GM18505 (cell line): ENCODE measurements around the gene RPL37.
"Not testable (repeated sequence)": the region's sequence is repeated elsewhere in the genome, so short reads cannot be mapped to it uniquely, and the experiment has no call there.

Experiments
- ATAC-seq: cut with Tn5 transposase; IDR thresholded peaks from one replicate; pipeline ENCODE4 v1.9.1; 2021; ENCODE audit not compliant: unreplicated experiment
- POLR2A ChIP-seq: IDR thresholded peaks from 4 replicates; pipeline ENCODE4 v1.6.1; 2011; ENCODE audit warnings: borderline replicate concordance; ENCODE audit not compliant: insufficient read depth, insufficient read length; ENCODE audit errors: extremely low read depth

Gene RPL37

GRCh38 chr5:40798012-40798800, 36.8 kb downstream of the RPL37 start, which contains the start of gene PRKAA1:
PRKAA1 (minus strand) TSS chr5:40798374; CDS start chr5:40798189, 185 bp downstream.
- ATAC-seq = peak; percentile 94
- TF ChIP-seq POLR2A = peak; percentile 81

- peak; percentile 47 for TF ChIP-seq POLR2A
Observed at GRCh38 chr5:40797273-40798011, 37.6 kb downstream of the RPL37 start.

DNA sequence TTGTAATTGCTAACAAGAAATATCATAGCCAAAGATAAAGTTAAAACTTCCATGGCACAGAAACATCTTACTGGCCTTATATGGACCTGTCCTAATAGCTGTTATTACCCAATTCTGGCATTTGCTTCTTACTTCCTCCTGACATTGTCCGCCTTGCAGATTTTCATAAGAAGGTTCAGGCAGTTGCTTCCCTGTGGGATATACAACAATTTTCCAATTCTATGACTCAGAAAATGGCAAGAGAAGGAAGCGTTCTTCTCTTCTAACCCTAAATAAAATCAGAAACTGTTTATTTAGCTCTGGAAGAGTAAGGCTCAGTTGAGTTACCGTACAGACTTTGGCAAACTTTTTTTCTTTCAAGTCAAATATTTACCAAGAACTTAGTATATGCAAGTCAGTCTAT, 38.5 kb downstream of the RPL37 start:
- ATAC-seq = no peak
- TF ChIP-seq POLR2A = no peak

More at GRCh38 chr5:40797273-40798011, 37.6 kb downstream of the RPL37 start:
- peak; percentile 44 for ATAC-seq

GRCh38 chr5:40794877-40795276, 40.1 kb downstream of the RPL37 start:
- ATAC-seq = not testable (repeated sequence)

- not testable (repeated sequence) for ATAC-seq
Observed at GRCh38 chr5:40794340-40794739, 40.7 kb downstream of the RPL37 start.

- not testable (repeated sequence) for ATAC-seq
Observed at GRCh38 chr5:40792691-40793090, 42.3 kb downstream of the RPL37 start.

DNA sequence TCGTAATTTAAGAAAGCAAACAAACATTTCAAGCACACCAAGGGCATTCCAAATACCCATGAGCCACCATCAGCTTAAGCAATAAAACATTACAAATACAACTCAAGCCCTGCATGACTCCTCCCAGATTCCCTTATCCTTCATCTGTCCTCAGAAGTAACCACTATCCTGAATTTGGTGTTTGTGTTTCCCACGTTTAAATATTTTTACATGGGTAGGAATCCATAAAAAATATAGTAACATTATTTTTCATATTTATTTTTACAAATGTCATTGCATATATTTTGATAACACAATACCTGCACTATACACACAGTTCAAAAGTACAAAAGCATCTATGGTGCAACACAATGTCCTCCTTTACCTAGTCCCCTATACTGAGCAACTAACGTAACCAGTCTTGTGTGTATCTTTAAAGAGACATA, 43.3 kb downstream of the RPL37 start:
- no peak for TF ChIP-seq POLR2A
- no peak for ATAC-seq

- no peak for ATAC-seq
- no peak for TF ChIP-seq POLR2A
Observed at GRCh38 chr5:40790947-40791593, 44.0 kb downstream of the RPL37 start.

DNA sequence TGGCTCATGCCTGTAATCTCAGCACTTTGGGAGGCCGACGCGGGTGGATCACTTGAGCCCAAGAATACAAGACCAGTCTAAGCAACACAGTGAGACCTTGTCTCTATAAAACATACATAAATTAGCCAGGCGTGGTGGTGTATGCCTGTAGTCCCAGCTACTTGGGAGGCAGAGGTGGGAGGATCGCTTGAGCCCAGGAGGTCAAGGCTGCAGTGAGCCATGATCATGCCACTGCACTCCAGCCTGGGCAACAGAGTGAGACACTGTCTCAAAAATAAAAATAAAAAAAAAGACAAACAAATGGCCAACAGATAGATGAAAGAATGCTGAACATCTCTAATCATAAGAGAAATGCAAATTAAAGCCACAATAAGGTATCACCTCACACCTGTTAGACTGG, 46.1 kb downstream of the RPL37 start:
- ATAC-seq = not testable (repeated sequence)

- TF ChIP-seq POLR2A = no peak
- no peak for ATAC-seq
Observed at GRCh38 chr5:40787986-40788385, 47.0 kb downstream of the RPL37 start.

DNA sequence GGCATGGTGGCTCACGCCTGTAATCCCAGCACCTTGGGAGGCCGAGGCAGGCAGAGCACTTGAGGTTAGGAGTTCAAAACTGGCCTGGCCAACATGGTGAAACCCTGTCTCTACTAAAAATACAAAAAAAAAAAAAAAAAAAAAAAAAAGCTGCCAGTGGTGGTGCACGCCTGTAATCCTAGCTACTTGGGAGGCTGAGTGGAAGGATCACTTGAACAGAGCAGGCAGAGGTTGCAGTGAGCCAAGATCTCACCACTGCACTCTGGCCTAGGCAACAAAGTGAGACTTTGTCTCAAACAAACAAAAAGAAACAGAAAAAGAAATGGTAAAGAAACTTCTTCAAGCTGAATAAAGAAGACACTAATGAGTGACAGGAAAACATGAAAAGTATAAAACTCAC, 48.4 kb downstream of the RPL37 start:
- ATAC-seq = not testable (repeated sequence)

- no peak for ATAC-seq
- TF ChIP-seq POLR2A = no peak
Observed at GRCh38 chr5:40784916-40785315, 50.1 kb downstream of the RPL37 start.

- TF ChIP-seq POLR2A = no peak
Observed at GRCh38 chr5:40784027-40784653, 50.9 kb downstream of the RPL37 start.

DNA sequence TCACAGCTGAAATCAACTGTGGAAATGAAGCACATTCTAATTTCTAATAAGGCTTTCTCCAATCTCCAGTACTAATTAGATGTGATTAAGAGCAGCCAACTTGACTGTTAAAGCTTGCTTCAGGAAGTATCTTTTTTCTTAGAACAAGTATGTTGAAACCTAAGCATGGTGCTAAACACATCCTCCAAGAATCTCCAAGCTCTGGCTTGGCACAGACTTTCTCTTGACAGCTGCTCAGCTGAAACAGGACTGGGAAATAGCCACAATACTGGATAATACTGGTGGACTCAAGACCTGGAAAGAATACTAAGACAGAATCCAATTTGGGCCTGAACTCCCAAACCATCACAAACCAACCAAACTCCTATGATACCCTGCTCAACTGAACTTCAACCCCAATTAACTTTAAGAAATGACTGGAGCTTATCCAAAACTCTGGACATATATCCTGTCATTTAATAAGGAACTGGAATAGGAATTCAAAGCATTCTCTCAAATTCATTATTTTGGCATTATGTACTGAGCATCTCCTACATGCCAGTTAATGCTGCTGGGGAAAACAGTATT, 53.1 kb downstream of the RPL37 start:
- TF ChIP-seq POLR2A = no peak
- ATAC-seq = no peak

More at GRCh38 chr5:40784027-40784653, 50.9 kb downstream of the RPL37 start:
- no peak for ATAC-seq

- TF ChIP-seq POLR2A = no peak
Observed at GRCh38 chr5:40780858-40781257, 54.2 kb downstream of the RPL37 start.

More at GRCh38 chr5:40780858-40781257, 54.2 kb downstream of the RPL37 start:
- no peak for ATAC-seq
